ENCODE measurements around the gene AKAP9. TPM values are rescaled to one million over a fixed set of nuclear protein-coding genes. Genes with fewer than 3 reads are reported as not detected.
A peak's percentile ranks its signal among the peaks of the same experiment; 100 is the strongest.

AKAP9 gene
- total RNA-seq, 1 donor: 56.5 TPM

GRCh38 chr7:92133133-92133736, 192.6 kb downstream of the AKAP9 start:
- Histone ChIP-seq H2AFZ (ENCODE audit: low read length) (peak overlapping the region; percentile 87), H3K4me1 (ENCODE audit: insufficient read depth, low read length) (peaks cover 18% of the 10 kb centered on the region), H3K79me2 (ENCODE audit: insufficient read depth, low read length) (peaks cover 48% of the 10 kb centered on the region), H3K9me3 (ENCODE audit: low read depth, low read length) (no peaks in the 10 kb centered on the region), H3K27ac (ENCODE audit: low read depth, low read length) (peak overlapping the region; percentile 96), H3K4me2 (ENCODE audit: insufficient read depth, low read length) (peak overlapping the region; percentile 90), H3K4me3 (ENCODE audit: insufficient read depth, low read length) (peak overlapping the region; percentile 97), H4K20me1 (ENCODE audit: insufficient read depth, low read length) (peaks cover 11% of the 10 kb centered on the region), H3K27me3 (ENCODE audit: insufficient read depth, low read length) (no peaks in the 10 kb centered on the region), H3K36me3 (ENCODE audit: insufficient read depth, low read length) (peaks cover 22% of the 10 kb centered on the region)
- no peak for DNase-seq (ENCODE audit: insufficient read length, low spot score, missing footprints)
- no peak for TF ChIP-seq CTCF (IDR thresholded peaks at IDR 0.05; ENCODE audit: extremely low read depth, low read depth, low read length)

GRCh38 chr7:92133737-92134270, 193.1 kb downstream of the AKAP9 start:
- DNase-seq (ENCODE audit: insufficient read length, low spot score, missing footprints): peak; percentile 94
- Histone ChIP-seq H3K27me3 (ENCODE audit: insufficient read depth, low read length) (no peaks in the 10 kb centered on the region), H3K9me3 (ENCODE audit: low read depth, low read length) (no peaks in the 10 kb centered on the region), H3K4me3 (ENCODE audit: insufficient read depth, low read length) (peak overlapping the region; percentile 97), H3K79me2 (ENCODE audit: insufficient read depth, low read length) (peaks cover 48% of the 10 kb centered on the region), H3K27ac (ENCODE audit: low read depth, low read length) (peak overlapping the region; percentile 96), H4K20me1 (ENCODE audit: insufficient read depth, low read length) (peaks cover 11% of the 10 kb centered on the region), H3K4me1 (ENCODE audit: insufficient read depth, low read length) (peaks cover 18% of the 10 kb centered on the region), H3K36me3 (ENCODE audit: insufficient read depth, low read length) (peaks cover 16% of the 10 kb centered on the region), H3K4me2 (ENCODE audit: insufficient read depth, low read length) (peak overlapping the region; percentile 90), H2AFZ (ENCODE audit: low read length) (peak overlapping the region; percentile 87)
- TF ChIP-seq CTCF (IDR thresholded peaks at IDR 0.05; ENCODE audit: extremely low read depth, low read depth, low read length): peak; percentile 70

- no peaks in the 10 kb centered on the region for H3K27me3 ChIP-seq (ENCODE audit: insufficient read depth, low read length)
- TF ChIP-seq CTCF (IDR thresholded peaks at IDR 0.05; ENCODE audit: extremely low read depth, low read depth, low read length): no peak
- peak within 1 kb of the TSS; percentile 97 for H3K4me3 ChIP-seq (ENCODE audit: insufficient read depth, low read length)
- peaks cover 11% of the 10 kb centered on the region for H4K20me1 ChIP-seq (ENCODE audit: insufficient read depth, low read length)
- no peaks in the 10 kb centered on the region for H3K9me3 ChIP-seq (ENCODE audit: low read depth, low read length)
- peak; percentile 97 for DNase-seq (ENCODE audit: insufficient read length, low spot score, missing footprints)
- peak within 1 kb of the TSS; percentile 90 for H3K4me2 ChIP-seq (ENCODE audit: insufficient read depth, low read length)
- H3K36me3 ChIP-seq (ENCODE audit: insufficient read depth, low read length): peaks cover 15% of the 10 kb centered on the region
- H3K4me1 ChIP-seq (ENCODE audit: insufficient read depth, low read length): peaks cover 18% of the 10 kb centered on the region
- H3K79me2 ChIP-seq (ENCODE audit: insufficient read depth, low read length): peaks cover 48% of the 10 kb centered on the region
- H3K27ac ChIP-seq (ENCODE audit: low read depth, low read length): peak within 1 kb of the TSS; percentile 96
- H2AFZ ChIP-seq (ENCODE audit: low read length): peak within 1 kb of the TSS; percentile 87
Observed at GRCh38 chr7:92134271-92135051, 193.8 kb downstream of the AKAP9 start, which contains the start of gene CYP51A1. Gene CYP51A1 (minus strand): TSS chr7:92134477. CDS start chr7:92134364, 113 bp downstream.
